Right atrium auricular region (tissue), 2 donors: ENCODE data around the gene DCHS1. TPM values are rescaled to one million over a fixed set of nuclear protein-coding genes. Genes with fewer than 3 reads are reported as not detected.

Experiments used
- DNase-seq: peaks from one replicate; pipeline ENCODE4 v3.0.0-alpha.2; 2019; ENCODE audit warnings: low spot score
- H3K27ac ChIP-seq, 2 donors: fragments of 200-600 bp; sonication (generic); 1 replicate in 1 of 2; 2 replicates in 1 of 2; pipeline ENCODE4 v1.5.1; 2016 to 2019
- H3K27me3 ChIP-seq, 2 donors: fragments of 200-600 bp; sonication (generic); one replicate each; pipeline versions ENCODE4 v1.5.1 to v1.6.0; 2017 to 2019
- H3K36me3 ChIP-seq: fragments of 200-600 bp; sonication (generic); one replicate; pipeline ENCODE4 v1.5.1; 2016
- H3K4me1 ChIP-seq, 2 donors: fragments of 200-600 bp; sonication (generic); one replicate each; pipeline versions ENCODE4 v1.5.1 to v1.6.0; 2017 to 2019
- H3K4me3 ChIP-seq, 2 donors: fragments of 200-600 bp; sonication (generic); 1 replicate in 1 of 2; 2 replicates in 1 of 2; pipeline ENCODE4 v1.5.1; 2017 to 2019; ENCODE audit warnings: mild to moderate bottlenecking in 1 of 2, moderate library complexity in 1 of 2
- H3K9me3 ChIP-seq, 2 donors: fragments of 200-600 bp; sonication (generic); one replicate each; pipeline ENCODE4 v1.5.1; 2019
- CTCF ChIP-seq, 2 donors: fragments of 200-600 bp; sonication (generic); IDR thresholded peaks; one replicate each; pipeline ENCODE4 v1.5.1; 2019; ENCODE audit warnings: antibody characterized with exemption in 2 of 2
- total RNA-seq, 2 donors: library from RNA; depleted of rRNA; stranded (reverse); fragments of >200 nt; gene quantifications; one replicate each; pipeline ENCODE4 v1.1.0, GENCODE V29; 2016

The DCHS1 gene
- total RNA-seq, 2 donors from 2014 or later, result 9.3 to 23.0 TPM

- Histone ChIP-seq H3K27me3 (no peaks in the 10 kb centered on the region), H3K36me3 (peaks cover 12% of the 10 kb centered on the region), H3K4me1 (peaks cover 0 to 37% of the 10 kb centered on the region in 2 donors), H3K27ac (no peak overlapping the region), H3K9me3 (no peaks in the 10 kb centered on the region), H3K4me3 (peak overlapping the region in 1 of 2 donors; percentile 78)
- no peak for DNase-seq
- TF ChIP-seq CTCF (IDR thresholded peaks at IDR 0.05), result no peak
Measured at GRCh38 chr11:6617315-6617781, 38.3 kb downstream of the DCHS1 start.

- peaks cover 0 to 37% of the 10 kb centered on the region in 2 donors for H3K4me1 ChIP-seq
- peaks cover 12% of the 10 kb centered on the region for H3K36me3 ChIP-seq
- no peaks in the 10 kb centered on the region for H3K27me3 ChIP-seq
- TF ChIP-seq CTCF (IDR thresholded peaks at IDR 0.05), result no peak
- no peak overlapping the region for H3K4me3 ChIP-seq
- no peaks in the 10 kb centered on the region for H3K9me3 ChIP-seq
- H3K27ac ChIP-seq, result no peak overlapping the region
- no peak for DNase-seq
Measured at GRCh38 chr11:6616596-6617250, 38.9 kb downstream of the DCHS1 start.

- Histone ChIP-seq H3K9me3 (no peaks in the 10 kb centered on the region), H3K4me3 (no peak overlapping the region), H3K27ac (no peak overlapping the region), H3K36me3 (peaks cover 15% of the 10 kb centered on the region), H3K27me3 (no peaks in the 10 kb centered on the region), H3K4me1 (peaks cover 0 to 44% of the 10 kb centered on the region in 2 donors)
- no peak for TF ChIP-seq CTCF (IDR thresholded peaks at IDR 0.05)
- no peak for DNase-seq
Measured at GRCh38 chr11:6615882-6616585, 39.6 kb downstream of the DCHS1 start.

GRCh38 chr11:6615046-6615445 lies 40.6 kb downstream of the DCHS1 start:
- Histone ChIP-seq H3K4me3 (no peak overlapping the region), H3K4me1 (peaks cover 0 to 53% of the 10 kb centered on the region in 2 donors), H3K27me3 (no peaks in the 10 kb centered on the region), H3K27ac (no peak overlapping the region), H3K36me3 (peaks cover 25% of the 10 kb centered on the region), H3K9me3 (no peaks in the 10 kb centered on the region)
- TF ChIP-seq CTCF (IDR thresholded peaks at IDR 0.05), result no peak
- DNase-seq, result no peak

GRCh38 chr11:6614446-6614845 lies 41.2 kb downstream of the DCHS1 start:
- no peak for DNase-seq
- no peaks in the 10 kb centered on the region for H3K9me3 ChIP-seq
- TF ChIP-seq CTCF (IDR thresholded peaks at IDR 0.05), result no peak
- H3K27ac ChIP-seq, result no peak overlapping the region
- peaks cover 31% of the 10 kb centered on the region for H3K36me3 ChIP-seq
- peaks cover 0 to 51% of the 10 kb centered on the region in 2 donors for H3K4me1 ChIP-seq
- no peak overlapping the region for H3K4me3 ChIP-seq
- H3K27me3 ChIP-seq, result no peaks in the 10 kb centered on the region
